Fibroblast of lung (primary cell): ENCODE measurements around the gene ARSK. TPM values are rescaled to one million over a fixed set of nuclear protein-coding genes. Genes with fewer than 3 reads are reported as not detected.

Source experiments
- DNase-seq, 2 donors: peaks; one replicate each; pipeline versions ENCODE4 v3.0.0 to v3.0.0-alpha.2; 2010; ENCODE audit warnings: low read depth in 2 of 2
- H2AFZ ChIP-seq: 2 replicates; pipeline ENCODE4 v1.5.1; 2012; ENCODE audit warnings: low read length, control low read depth, inconsistent platforms
- H3K27ac ChIP-seq: 2 replicates; pipeline ENCODE4 v1.5.1; 2011; ENCODE audit warnings: low read length, control low read depth; ENCODE audit not compliant: insufficient read depth
- H3K27me3 ChIP-seq: 2 replicates; pipeline ENCODE4 v1.5.1; 2011; ENCODE audit warnings: mild to moderate bottlenecking, low read length; ENCODE audit not compliant: control insufficient read depth, insufficient read depth
- H3K36me3 ChIP-seq: 2 replicates; pipeline ENCODE4 v1.5.1; 2011; ENCODE audit warnings: low read length; ENCODE audit not compliant: control insufficient read depth, insufficient read depth
- H3K4me1 ChIP-seq: 2 replicates; pipeline ENCODE4 v1.5.1; 2011; ENCODE audit warnings: low read length; ENCODE audit not compliant: control insufficient read depth, insufficient read depth; ENCODE audit errors: extremely low read depth
- H3K4me2 ChIP-seq: 2 replicates; pipeline ENCODE4 v1.5.1; 2011; ENCODE audit warnings: low read length, control low read depth; ENCODE audit not compliant: insufficient read depth; ENCODE audit errors: extremely low read depth
- H3K4me3 ChIP-seq, 4 experiments: fragments of 200-600 bp in 1 of 4; sonication (generic) in 1 of 4; replicated peaks in 1 of 4; 2 replicates each; pipeline ENCODE4 v1.5.1; 2011 to 2016; ENCODE audit warnings: low read length in 4 of 4, low read depth in 3 of 4, mild to moderate bottlenecking in 3 of 4, control low read depth in 2 of 4, inconsistent platforms in 1 of 4, mixed read lengths in 1 of 4; ENCODE audit not compliant: insufficient read depth in 1 of 4; ENCODE audit errors: control extremely low read depth in 1 of 4
- H3K79me2 ChIP-seq: 2 replicates; pipeline ENCODE4 v1.5.1; 2012; ENCODE audit warnings: mild to moderate bottlenecking, low read length, inconsistent platforms; ENCODE audit not compliant: control insufficient read depth, insufficient read depth
- H3K9ac ChIP-seq: 2 replicates; pipeline ENCODE4 v1.5.1; 2011; ENCODE audit warnings: mild to moderate bottlenecking, low read length, control low read depth; ENCODE audit not compliant: insufficient read depth
- H3K9me3 ChIP-seq: 2 replicates; pipeline ENCODE4 v1.5.1; 2012; ENCODE audit warnings: low read depth, low read length; ENCODE audit not compliant: control insufficient read depth, insufficient read depth
- H4K20me1 ChIP-seq: 2 replicates; pipeline ENCODE4 v1.5.1; 2011; ENCODE audit warnings: low read length; ENCODE audit not compliant: control insufficient read depth, insufficient read depth; ENCODE audit errors: extremely low read depth
- EZH2 ChIP-seq: IDR thresholded peaks from 2 replicates; pipeline ENCODE4 v1.5.1; 2012; ENCODE audit warnings: low read length, control low read depth, mild to moderate bottlenecking; ENCODE audit errors: missing control alignments
- polyA plus RNA-seq, 2 donors: library from polyadenylated mRNA; depleted of rRNA in 1 of 2; stranded (reverse) in 1 of 2; unstranded in 1 of 2; fragments of >200 nt; gene quantifications; 2 replicates each; pipeline ENCODE4 v1.2.1, GENCODE V29; 2011 to 2012; ENCODE audit warnings: missing spikeins in 1 of 2
- total RNA-seq: library from RNA; depleted of rRNA; stranded (reverse); fragments of >200 nt; gene quantifications from 2 replicates; pipeline ENCODE4 v1.2.1, GENCODE V29; 2014
- TF ChIP-seq, protein P1 (sequence below), 2 donors: IDR thresholded peaks in 1 of 2; conservative IDR thresholded peaks in 1 of 2; 1 replicate in 1 of 2; 2 replicates in 1 of 2; pipeline ENCODE4 v1.5.1; 2011 to 2012; ENCODE audit warnings: low read length in 2 of 2, control low read depth in 1 of 2, inconsistent platforms in 1 of 2, low read depth in 1 of 2, mild to moderate bottlenecking in 1 of 2

ARSK gene
- total and polyA plus RNA-seq, 2 donors (not counting 1 experiment from before 2014, with no cell fraction given): 19.3 to 37.3 TPM

GRCh38 chr5:95533761-95534160 is 21.1 kb upstream of the ARSK start:
- H3K9ac ChIP-seq: no peak overlapping the region

GRCh38 chr5:95537501-95537900 is 17.4 kb upstream of the ARSK start:
- peaks cover 3% of the 10 kb centered on the region for H3K79me2 ChIP-seq
- H3K36me3 ChIP-seq: peaks cover 9% of the 10 kb centered on the region
- H2AFZ ChIP-seq: no peak overlapping the region
- no peak for DNase-seq
- no peak overlapping the region for H3K9ac ChIP-seq
- H3K4me2 ChIP-seq: no peak overlapping the region
- H3K4me1 ChIP-seq: no peaks in the 10 kb centered on the region
- no peak overlapping the region for H3K27ac ChIP-seq
- TF ChIP-seq, protein P1, sequence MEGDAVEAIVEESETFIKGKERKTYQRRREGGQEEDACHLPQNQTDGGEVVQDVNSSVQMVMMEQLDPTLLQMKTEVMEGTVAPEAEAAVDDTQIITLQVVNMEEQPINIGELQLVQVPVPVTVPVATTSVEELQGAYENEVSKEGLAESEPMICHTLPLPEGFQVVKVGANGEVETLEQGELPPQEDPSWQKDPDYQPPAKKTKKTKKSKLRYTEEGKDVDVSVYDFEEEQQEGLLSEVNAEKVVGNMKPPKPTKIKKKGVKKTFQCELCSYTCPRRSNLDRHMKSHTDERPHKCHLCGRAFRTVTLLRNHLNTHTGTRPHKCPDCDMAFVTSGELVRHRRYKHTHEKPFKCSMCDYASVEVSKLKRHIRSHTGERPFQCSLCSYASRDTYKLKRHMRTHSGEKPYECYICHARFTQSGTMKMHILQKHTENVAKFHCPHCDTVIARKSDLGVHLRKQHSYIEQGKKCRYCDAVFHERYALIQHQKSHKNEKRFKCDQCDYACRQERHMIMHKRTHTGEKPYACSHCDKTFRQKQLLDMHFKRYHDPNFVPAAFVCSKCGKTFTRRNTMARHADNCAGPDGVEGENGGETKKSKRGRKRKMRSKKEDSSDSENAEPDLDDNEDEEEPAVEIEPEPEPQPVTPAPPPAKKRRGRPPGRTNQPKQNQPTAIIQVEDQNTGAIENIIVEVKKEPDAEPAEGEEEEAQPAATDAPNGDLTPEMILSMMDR (conservative IDR thresholded peaks at IDR 0.05 in 1 of 2, IDR thresholded peaks at IDR 0.05 in 1 of 2; ENCODE audit: low read depth in 1 of 2, low read length in 2 of 2): no peak
- TF ChIP-seq EZH2: no peak
- H3K9me3 ChIP-seq: no peaks in the 10 kb centered on the region
- no peaks in the 10 kb centered on the region for H4K20me1 ChIP-seq
- no peak overlapping the region for H3K4me3 ChIP-seq
- H3K27me3 ChIP-seq: no peaks in the 10 kb centered on the region

More at GRCh38 chr5:95533761-95534160, 21.1 kb upstream of the ARSK start:
- H3K4me1 ChIP-seq: no peaks in the 10 kb centered on the region
- no peak overlapping the region for H3K4me2 ChIP-seq
- DNase-seq: no peak
- H3K79me2 ChIP-seq: peaks cover 3% of the 10 kb centered on the region
- no peaks in the 10 kb centered on the region for H3K9me3 ChIP-seq
- no peaks in the 10 kb centered on the region for H3K27me3 ChIP-seq
- no peak overlapping the region for H3K4me3 ChIP-seq
- no peak overlapping the region for H3K27ac ChIP-seq
- H3K36me3 ChIP-seq: peaks cover 8% of the 10 kb centered on the region
- H2AFZ ChIP-seq: no peak overlapping the region
- H4K20me1 ChIP-seq: no peaks in the 10 kb centered on the region
- TF ChIP-seq EZH2: no peak
- TF ChIP-seq, protein P1 (conservative IDR thresholded peaks at IDR 0.05 in 1 of 2, IDR thresholded peaks at IDR 0.05 in 1 of 2; ENCODE audit: low read depth in 1 of 2, low read length in 2 of 2): no peak

- no peak overlapping the region for H3K4me2 ChIP-seq
- H4K20me1 ChIP-seq: no peaks in the 10 kb centered on the region
- H2AFZ ChIP-seq: no peak overlapping the region
- no peaks in the 10 kb centered on the region for H3K4me1 ChIP-seq
- H3K79me2 ChIP-seq: peaks cover 3% of the 10 kb centered on the region
- DNase-seq: peak in 1 of 2 donors; percentile 33
- no peak overlapping the region for H3K4me3 ChIP-seq
- H3K9ac ChIP-seq: no peak overlapping the region
- H3K36me3 ChIP-seq: peaks cover 12% of the 10 kb centered on the region
- H3K27ac ChIP-seq: no peak overlapping the region
- H3K9me3 ChIP-seq: no peaks in the 10 kb centered on the region
- TF ChIP-seq EZH2: no peak
- TF ChIP-seq, protein P1 (conservative IDR thresholded peaks at IDR 0.05 in 1 of 2, IDR thresholded peaks at IDR 0.05 in 1 of 2; ENCODE audit: low read depth in 1 of 2, low read length in 2 of 2): no peak
- H3K27me3 ChIP-seq: no peaks in the 10 kb centered on the region
These were observed 11.7 kb upstream of the ARSK start for GRCh38 chr5:95543017-95543705.
